ENCODE measurements around the gene COA8. TPM values are rescaled to one million over a fixed set of nuclear protein-coding genes. Genes with fewer than 3 reads are reported as not detected.
"Not testable (repeated sequence)": the region's sequence is repeated elsewhere in the genome, so short reads cannot be mapped to it uniquely, and the experiment has no call there.

The COA8 gene
- total RNA-seq, 3 donors from 2014 or later (not counting 1 experiment from before 2014, with no cell fraction given) = 22.2 to 32.0 (median 24.9) TPM

DNA sequence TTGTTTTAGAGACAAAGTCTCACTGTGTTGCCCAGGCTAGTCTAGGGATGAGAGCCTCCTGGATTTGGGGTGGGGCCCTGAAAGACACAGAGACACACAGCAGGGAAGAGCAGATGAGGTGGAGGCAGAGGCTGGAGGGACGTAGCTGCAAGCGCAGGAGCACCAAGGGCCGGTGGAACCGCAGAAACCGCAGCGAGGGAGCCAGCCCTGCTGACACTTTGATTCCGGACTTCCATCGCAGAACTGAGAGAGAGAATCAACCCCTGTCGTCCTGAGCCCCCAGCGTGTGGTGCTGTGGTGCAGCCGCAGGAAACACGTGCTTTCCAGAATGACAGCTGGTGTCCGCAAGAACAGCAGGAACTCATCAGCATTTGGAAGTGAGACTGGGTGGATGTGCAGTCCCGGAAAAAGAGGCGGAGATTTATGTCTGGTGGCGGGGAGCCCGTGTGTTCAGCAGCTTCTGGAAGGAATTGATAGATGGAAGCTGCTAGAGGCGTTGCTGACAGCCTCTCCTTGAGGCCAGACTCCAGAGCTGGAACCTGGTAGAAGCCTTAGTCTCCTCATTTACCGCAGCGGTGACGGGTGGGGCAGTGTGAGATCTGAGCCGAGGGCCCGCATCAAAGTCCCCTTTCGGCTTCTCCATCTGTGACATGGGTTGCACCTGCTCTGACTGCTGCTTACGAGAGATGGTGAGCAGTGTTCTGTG lies 44.4 kb downstream of the COA8 start:
- peak overlapping the region; percentile 88 for H3K4me3 Mint-ChIP-seq
- intact Hi-C loops (cut with micrococcal nuclease) = no loop called here
- Histone ChIP-seq H3K36me3 (ENCODE audit: control insufficient read depth, insufficient read depth, low read length) (no peaks in the 10 kb centered on the region), H3K9me3 (ENCODE audit: control insufficient read depth, insufficient read depth, low read length) (peaks cover 15% of the 10 kb centered on the region), H3K27me3 (ENCODE audit: control insufficient read depth, insufficient read depth, low read length) (peaks cover 3% of the 10 kb centered on the region), H3K4me1 (ENCODE audit: control insufficient read depth, insufficient read depth, low read length) (peaks cover 24% of the 10 kb centered on the region), H3K27ac (ENCODE audit: low read length) (no peak overlapping the region), H3K4me3 (ENCODE audit: low read length) (peak overlapping the region; percentile 23)
- H3K27ac Mint-ChIP-seq = peak overlapping the region; percentile 12 to 74
- 1% methylated on average over 25 of the region's 25 CpGs for WGBS (ENCODE audit: insufficient coverage)
- ATAC-seq (peak; percentile 76 to 83 (median 77)), DNase-seq (peak; percentile 56 to 78)
- H3K4me1 Mint-ChIP-seq = peaks cover 15 to 26% of the 10 kb centered on the region in 2 donors
- H3K9me3 Mint-ChIP-seq = peaks cover 2 to 7% of the 10 kb centered on the region in 2 donors
- peaks cover 6% of the 10 kb centered on the region for H3K36me3 Mint-ChIP-seq
- H3K27me3 Mint-ChIP-seq (ENCODE audit: low read depth in 2 of 2) = peaks cover 8 to 23% of the 10 kb centered on the region in 2 donors
- TF ChIP-seq, protein P1, sequence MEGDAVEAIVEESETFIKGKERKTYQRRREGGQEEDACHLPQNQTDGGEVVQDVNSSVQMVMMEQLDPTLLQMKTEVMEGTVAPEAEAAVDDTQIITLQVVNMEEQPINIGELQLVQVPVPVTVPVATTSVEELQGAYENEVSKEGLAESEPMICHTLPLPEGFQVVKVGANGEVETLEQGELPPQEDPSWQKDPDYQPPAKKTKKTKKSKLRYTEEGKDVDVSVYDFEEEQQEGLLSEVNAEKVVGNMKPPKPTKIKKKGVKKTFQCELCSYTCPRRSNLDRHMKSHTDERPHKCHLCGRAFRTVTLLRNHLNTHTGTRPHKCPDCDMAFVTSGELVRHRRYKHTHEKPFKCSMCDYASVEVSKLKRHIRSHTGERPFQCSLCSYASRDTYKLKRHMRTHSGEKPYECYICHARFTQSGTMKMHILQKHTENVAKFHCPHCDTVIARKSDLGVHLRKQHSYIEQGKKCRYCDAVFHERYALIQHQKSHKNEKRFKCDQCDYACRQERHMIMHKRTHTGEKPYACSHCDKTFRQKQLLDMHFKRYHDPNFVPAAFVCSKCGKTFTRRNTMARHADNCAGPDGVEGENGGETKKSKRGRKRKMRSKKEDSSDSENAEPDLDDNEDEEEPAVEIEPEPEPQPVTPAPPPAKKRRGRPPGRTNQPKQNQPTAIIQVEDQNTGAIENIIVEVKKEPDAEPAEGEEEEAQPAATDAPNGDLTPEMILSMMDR (IDR thresholded peaks at IDR 0.05) = no peak

DNA sequence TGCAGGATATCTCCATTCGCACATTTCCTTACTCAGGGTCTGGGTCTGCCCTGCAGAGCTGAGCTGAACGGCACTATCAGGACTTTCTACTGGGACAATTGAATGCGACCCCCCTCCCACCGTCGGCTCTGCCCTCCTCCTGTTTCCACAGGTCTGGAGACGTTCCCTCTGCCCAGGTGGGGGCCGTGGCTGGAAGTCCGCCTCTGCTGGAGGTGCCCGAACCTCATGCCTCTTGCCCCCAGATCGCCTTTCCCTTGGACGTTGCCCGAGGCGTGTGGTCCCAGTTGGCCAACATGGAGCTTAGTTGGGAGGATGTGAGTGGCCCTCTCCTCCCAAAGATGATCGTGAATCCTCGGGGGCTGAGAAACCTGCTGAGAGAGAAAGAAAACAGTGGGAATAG lies 45.1 kb downstream of the COA8 start:
- intact Hi-C loops (cut with micrococcal nuclease) = no loop called here
- Histone ChIP-seq H3K36me3 (ENCODE audit: control insufficient read depth, insufficient read depth, low read length) (no peaks in the 10 kb centered on the region), H3K27ac (ENCODE audit: low read length) (no peak overlapping the region), H3K4me1 (ENCODE audit: control insufficient read depth, insufficient read depth, low read length) (peaks cover 24% of the 10 kb centered on the region), H3K27me3 (ENCODE audit: control insufficient read depth, insufficient read depth, low read length) (peaks cover 3% of the 10 kb centered on the region), H3K9me3 (ENCODE audit: control insufficient read depth, insufficient read depth, low read length) (peaks cover 15% of the 10 kb centered on the region), H3K4me3 (ENCODE audit: low read length) (peak overlapping the region; percentile 23)
- H3K9me3 Mint-ChIP-seq = peaks cover 2 to 7% of the 10 kb centered on the region in 2 donors
- peaks cover 6% of the 10 kb centered on the region for H3K36me3 Mint-ChIP-seq
- TF ChIP-seq, protein P1 (IDR thresholded peaks at IDR 0.05) = no peak
- 21% methylated on average over 15 of the region's 15 CpGs for WGBS (ENCODE audit: insufficient coverage)
- H3K4me3 Mint-ChIP-seq = peak overlapping the region; percentile 88
- no peak for DNase-seq
- H3K4me1 Mint-ChIP-seq = peaks cover 15 to 26% of the 10 kb centered on the region in 2 donors
- peak overlapping the region in 1 of 2 donors; percentile 74 for H3K27ac Mint-ChIP-seq
- H3K27me3 Mint-ChIP-seq (ENCODE audit: low read depth in 2 of 2) = peaks cover 8 to 23% of the 10 kb centered on the region in 2 donors
- ATAC-seq = peak in 1 of 3 donors; percentile 12

DNA sequence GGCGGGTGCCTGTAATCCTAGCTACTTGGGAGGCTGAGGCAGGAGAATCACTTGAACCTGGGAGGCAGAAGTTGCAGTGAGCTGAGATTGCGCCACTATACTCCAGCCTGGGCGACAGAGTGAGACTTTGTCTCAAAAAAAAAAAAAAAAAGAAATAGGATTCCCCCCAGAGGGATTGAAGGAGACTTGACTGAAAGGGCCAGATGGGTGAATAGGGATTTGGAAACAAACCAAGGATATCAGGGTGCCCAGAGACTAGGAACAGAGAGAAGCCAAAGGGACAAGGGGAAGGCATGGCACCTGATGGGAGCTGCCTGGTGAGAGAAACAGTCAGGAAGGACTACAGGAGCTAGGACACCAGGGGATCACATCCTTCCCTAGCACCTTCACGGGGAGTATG lies 46.3 kb downstream of the COA8 start:
- peaks cover 15 to 26% of the 10 kb centered on the region in 2 donors for H3K4me1 Mint-ChIP-seq
- peaks cover 8 to 23% of the 10 kb centered on the region in 2 donors for H3K27me3 Mint-ChIP-seq (ENCODE audit: low read depth in 2 of 2)
- H3K27ac ChIP-seq (ENCODE audit: low read length); H3K9me3 Mint-ChIP-seq; H3K4me3 ChIP-seq (ENCODE audit: low read length); H3K27ac Mint-ChIP-seq; H3K36me3 ChIP-seq (ENCODE audit: control insufficient read depth, insufficient read depth, low read length); H3K36me3 Mint-ChIP-seq; H3K27me3 ChIP-seq (ENCODE audit: control insufficient read depth, insufficient read depth, low read length); H3K4me3 Mint-ChIP-seq; ATAC-seq; DNase-seq; intact Hi-C loops (cut with micrococcal nuclease): not testable (repeated sequence)
- WGBS (ENCODE audit: insufficient coverage) = 94% methylated on average over 3 of the region's 4 CpGs
- H3K9me3 ChIP-seq (ENCODE audit: control insufficient read depth, insufficient read depth, low read length) = peaks cover 15% of the 10 kb centered on the region
- H3K4me1 ChIP-seq (ENCODE audit: control insufficient read depth, insufficient read depth, low read length) = peaks cover 24% of the 10 kb centered on the region

DNA sequence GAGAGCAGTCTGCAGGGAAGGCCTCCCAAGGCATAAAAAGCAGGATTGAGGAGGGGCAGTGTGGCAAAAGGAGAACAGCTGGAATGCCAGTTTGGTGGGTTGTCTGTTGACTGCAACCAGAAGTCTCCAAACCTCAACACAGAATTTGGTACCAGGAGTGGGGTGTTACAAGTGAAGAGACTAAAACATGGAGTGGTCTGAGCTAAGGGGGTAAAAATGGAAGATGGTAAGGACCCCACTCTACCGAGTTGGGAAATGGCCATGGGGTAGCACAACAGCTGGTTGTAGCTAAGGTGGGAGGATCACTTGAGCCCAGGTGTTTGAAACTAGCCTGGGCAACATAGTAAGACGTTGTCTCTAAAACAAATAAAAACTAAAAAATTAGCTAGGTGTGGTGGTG lies 48.5 kb downstream of the COA8 start:
- Mint-ChIP-seq H3K27ac (no peak overlapping the region), H3K9me3 (peaks cover 2 to 7% of the 10 kb centered on the region in 2 donors), H3K4me1 (peaks cover 15 to 21% of the 10 kb centered on the region in 2 donors), H3K36me3 (peaks cover 6% of the 10 kb centered on the region), H3K4me3 (no peak overlapping the region), H3K27me3 (ENCODE audit: low read depth in 2 of 2) (peaks cover 8 to 23% of the 10 kb centered on the region in 2 donors)
- peaks cover 24% of the 10 kb centered on the region for H3K4me1 ChIP-seq (ENCODE audit: control insufficient read depth, insufficient read depth, low read length)
- WGBS (ENCODE audit: insufficient coverage) = 90% methylated on average over 2 of the region's 2 CpGs
- no peaks in the 10 kb centered on the region for H3K36me3 ChIP-seq (ENCODE audit: control insufficient read depth, insufficient read depth, low read length)
- H3K9me3 ChIP-seq (ENCODE audit: control insufficient read depth, insufficient read depth, low read length) = peaks cover 15% of the 10 kb centered on the region
- DNase-seq (no peak), ATAC-seq (no peak)
- intact Hi-C loops (cut with micrococcal nuclease) = no loop called here
- H3K4me3 ChIP-seq (ENCODE audit: low read length) = no peak overlapping the region
- no peak overlapping the region for H3K27ac ChIP-seq (ENCODE audit: low read length)
- TF ChIP-seq, protein P1 (IDR thresholded peaks at IDR 0.05) = no peak
- peaks cover 3% of the 10 kb centered on the region for H3K27me3 ChIP-seq (ENCODE audit: control insufficient read depth, insufficient read depth, low read length)
